COR-L47 (cell line): Measurements from ENCODE around the gene MTA2.

Experiments
- DNase-seq: peaks from one replicate; lab custom pipeline; 2025; lab: John Stamatoyannopoulos, UW

MTA2 gene

GRCh38 chr11:62612366-62613290, 11.0 kb upstream of the MTA2 start, which contains the start of the genes EML3 and ROM1:
Gene EML3 (minus strand): TSS chr11:62612775. CDS start chr11:62612457, 318 bp downstream.
Gene ROM1 (plus strand): TSS chr11:62613257. CDS start chr11:62613282, 25 bp downstream.
- DNase-seq: peak; percentile 53

DNA sequence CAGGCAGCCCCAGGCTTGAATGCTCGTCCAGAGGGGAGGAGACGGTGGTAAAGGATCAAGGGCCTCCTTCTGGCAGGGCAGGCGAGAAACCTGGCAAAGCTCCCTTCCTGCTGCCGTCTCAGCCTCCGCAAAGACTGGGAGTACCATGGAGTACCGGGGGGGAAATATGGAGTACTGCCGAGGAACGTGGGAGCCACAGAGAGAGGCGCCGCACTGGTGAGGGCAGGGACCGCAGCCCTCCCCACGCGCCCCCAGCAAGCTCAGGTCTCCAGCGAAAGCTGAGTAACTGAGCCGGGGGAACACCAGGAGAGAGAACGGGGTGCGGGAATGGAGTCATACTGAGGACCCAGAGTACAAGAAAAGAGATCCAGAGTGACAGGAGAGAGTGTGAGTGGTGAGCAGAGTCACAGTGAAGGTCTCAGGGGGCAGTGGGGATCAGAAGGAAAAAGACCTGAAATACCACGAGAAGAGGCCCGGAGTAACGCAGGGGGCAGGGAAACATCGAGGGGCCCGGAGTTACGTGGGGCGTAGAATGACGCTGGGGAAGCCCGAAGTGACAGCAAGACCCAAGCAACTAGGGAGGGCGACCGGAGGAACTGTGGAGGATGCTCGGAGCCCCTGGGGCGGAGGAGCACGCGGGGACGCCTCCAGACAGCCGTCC, 10.2 kb upstream of the MTA2 start:
- no peak for DNase-seq

GRCh38 chr11:62610814-62611704, 9.4 kb upstream of the MTA2 start:
- no peak for DNase-seq

DNA sequence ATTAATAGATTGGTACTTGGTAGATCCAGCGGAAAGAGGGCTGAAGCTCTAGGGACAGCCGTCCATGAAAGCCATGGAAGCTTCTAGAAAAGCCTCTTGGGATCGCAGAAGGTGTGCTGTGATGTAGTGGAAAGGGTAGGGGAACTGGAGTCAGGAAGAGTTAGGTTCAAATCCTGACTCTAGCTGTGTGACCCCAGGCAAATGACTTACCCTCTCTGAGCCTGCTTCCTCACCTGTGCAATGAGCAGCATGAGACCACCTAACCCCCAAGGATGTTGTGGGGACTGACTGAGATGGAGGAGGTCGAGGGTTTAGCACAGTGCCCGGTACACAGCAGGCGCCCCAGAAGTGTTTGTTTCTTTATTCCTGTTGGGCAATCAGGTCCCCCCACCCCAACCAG, 8.7 kb upstream of the MTA2 start:
- no peak for DNase-seq

DNA sequence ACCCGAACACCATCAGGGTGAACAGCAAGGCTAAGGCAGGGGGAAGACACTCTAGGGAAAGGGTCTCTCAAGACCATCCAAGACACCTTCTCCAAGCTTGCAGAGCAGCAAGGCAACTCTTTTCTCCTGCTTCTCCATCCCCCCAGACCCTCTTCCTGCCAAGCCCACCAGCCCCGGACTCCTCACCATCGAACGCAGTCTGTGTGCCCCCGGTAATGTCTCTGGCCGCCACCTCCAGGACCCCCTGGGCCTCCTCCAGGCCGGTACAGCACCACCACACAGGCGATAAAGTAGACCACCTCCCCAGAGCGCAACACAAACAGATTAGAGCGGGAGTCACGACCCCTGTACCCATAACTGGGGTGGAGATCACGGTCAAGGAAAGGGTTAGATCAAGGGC, 7.1 kb upstream of the MTA2 start:
- DNase-seq: no peak

DNA sequence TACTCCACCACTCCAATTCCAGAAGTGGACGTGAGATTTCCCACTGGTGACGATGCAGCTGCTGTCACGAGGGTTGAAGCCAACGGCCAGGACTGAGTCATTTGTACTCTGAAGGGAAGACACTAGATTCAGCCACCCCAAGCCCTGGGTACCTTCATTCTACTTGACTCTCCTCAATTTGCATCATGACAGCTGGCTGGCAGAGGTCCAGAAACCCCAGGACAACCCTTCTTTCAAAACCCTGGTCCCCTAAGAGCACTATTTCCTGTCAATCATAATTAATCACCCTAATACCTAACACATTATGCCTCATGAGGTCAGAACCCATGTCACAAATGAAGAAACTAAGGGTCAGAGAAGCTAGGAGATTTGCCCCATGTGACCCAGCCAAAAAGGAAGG, 6.0 kb upstream of the MTA2 start:
- no peak for DNase-seq

DNA sequence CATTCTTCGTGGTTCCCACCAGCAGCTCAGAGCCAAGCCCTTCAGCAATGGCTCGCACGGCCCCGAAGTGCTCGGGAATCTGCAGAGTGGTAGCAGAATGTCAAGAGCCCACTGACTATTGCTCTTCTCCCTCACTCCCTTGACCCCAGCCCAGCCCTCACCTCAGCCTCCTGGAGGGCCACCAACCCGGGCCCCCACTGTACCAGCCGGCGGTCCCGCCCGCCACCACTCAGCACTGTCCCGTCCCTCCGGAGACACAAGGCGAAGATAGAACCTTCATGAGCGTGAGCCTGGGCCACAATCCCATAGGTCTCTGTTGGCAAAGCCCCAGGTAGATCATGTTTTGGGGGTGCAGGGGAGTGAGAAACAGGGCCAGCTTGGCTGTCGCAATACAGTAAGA, 4.2 kb upstream of the MTA2 start:
- DNase-seq: no peak

- DNase-seq: no peak
These were observed 3.8 kb upstream of the MTA2 start for GRCh38 chr11:62605467-62605866.

DNA sequence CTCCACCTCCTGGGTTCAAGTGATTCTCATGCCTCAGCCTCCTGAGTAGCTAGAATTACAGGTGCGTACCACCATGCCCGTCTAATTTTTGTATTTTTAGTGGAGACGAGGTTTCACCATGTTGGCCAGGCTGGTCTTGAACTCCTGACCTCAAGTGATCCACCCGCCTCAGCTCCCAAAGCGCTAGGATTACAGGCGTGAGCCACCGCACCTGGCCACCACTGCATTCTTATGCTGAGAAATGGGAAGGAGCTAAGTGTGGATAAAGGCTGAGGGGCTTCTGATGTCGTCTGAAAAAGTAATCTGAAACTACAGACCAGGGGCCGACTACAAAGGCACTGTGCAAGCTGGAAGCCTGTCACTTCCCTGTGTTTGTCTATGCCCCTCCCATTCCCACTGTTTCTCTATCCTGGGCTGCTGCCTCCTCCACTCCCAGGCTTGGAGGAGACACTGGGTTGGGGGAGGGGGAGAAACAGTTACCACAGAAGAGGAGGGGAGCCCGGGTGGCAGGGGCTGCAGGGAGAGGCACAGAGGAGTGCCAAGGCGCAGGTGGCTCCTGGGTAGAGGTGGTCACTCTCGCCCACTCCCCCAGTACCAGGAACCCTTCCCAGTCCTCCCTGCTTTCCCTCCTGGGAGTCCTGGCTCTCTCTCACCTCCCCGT, 2.9 kb upstream of the MTA2 start:
- DNase-seq: no peak

GRCh38 chr11:62603776-62604299, 2.2 kb upstream of the MTA2 start:
- DNase-seq: no peak

DNA sequence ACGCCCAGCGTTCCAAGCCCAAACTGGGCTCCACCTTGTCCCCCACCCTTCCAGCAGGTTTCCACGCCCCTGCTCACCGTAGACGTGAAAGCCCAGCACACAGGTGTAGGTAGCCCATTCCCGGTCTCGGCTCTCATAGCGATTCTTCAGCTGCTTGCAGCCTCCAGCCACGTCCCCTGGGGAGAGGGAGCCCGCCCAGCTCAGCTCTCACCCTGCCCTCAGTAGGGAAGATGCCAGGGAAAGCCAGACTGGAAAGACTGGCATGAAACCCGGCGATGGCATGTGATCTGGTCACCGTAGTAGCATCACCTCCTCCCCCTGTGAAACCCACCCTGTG, 1.4 kb upstream of the MTA2 start:
- no peak for DNase-seq

- DNase-seq: peak; percentile 62
These were observed 741 bp upstream of the MTA2 start for GRCh38 chr11:62602141-62603071.

GRCh38 chr11:62601122-62601371, 618 bp downstream of the MTA2 start:
- no peak for DNase-seq

GRCh38 chr11:62600367-62601121, 1.1 kb downstream of the MTA2 start:
- no peak for DNase-seq

- DNase-seq: no peak
These were observed 1.8 kb downstream of the MTA2 start for GRCh38 chr11:62599901-62600300.

DNA sequence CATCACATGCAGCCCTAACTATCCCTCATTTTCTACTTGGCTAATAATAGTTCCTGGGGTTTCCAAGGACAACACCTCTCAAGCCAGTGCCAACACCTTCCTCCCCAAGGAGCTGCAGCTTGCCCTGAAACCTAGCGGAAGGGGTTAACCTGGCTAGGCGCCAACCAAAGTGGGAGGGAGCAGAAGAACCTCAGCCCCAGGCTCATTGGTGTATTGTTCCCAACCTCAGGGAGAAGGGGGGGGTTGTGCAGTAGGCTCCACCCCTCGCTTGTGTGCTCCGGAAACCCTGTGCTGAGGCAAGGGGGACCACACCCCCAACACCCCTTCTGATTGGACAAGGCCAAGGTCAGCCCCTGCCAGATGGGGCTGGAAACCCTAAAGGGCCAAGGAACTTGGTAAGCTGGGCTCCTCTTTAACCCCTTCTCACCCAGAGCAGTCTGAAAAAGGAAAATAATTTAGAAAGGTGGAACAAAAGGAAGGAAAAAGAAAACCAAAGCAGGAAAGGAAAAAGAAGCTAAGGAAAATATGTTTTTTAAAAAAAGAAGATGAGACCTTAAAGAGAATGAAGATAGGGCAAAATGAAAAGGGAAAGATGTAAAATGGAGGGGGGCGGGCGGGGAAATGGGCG, 2.5 kb downstream of the MTA2 start:
- peak; percentile 97 for DNase-seq

GRCh38 chr11:62595124-62595523, 6.5 kb downstream of the MTA2 start:
- no peak for DNase-seq

- peak; percentile 63 for DNase-seq
These were observed 8.1 kb downstream of the MTA2 start for GRCh38 chr11:62593434-62594044.

DNA sequence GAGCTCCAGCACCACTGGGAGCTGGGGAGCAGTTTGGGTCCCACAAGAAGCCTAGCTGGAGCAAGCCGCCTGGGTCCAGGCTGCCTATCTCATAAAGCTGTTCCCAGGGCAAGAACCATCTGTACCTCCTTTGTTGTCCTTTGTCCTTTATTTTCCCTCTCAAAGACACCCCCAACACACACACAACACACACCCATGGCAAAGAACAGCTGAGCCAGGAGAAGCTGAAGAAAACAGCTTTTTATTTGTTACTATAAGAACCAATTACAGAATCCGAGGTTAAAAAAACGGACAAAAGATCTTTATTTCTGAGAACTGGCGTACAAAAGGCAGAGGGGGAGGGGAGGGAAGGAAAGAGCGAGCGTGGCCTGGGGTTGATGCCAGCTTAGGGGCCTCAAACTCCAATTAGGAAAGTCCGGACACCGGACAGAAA, 8.7 kb downstream of the MTA2 start:
- DNase-seq: no peak
